K562 (cell line): ENCODE data around the gene CLDN7. TPM values are rescaled to one million over a fixed set of nuclear protein-coding genes. Genes with fewer than 3 reads are reported as not detected.

Experiments
- CBFA2T2 ChIP-seq: fragments of 450-650 bp; conservative IDR thresholded peaks from 2 replicates; pipeline ENCODE4 v1.6.1; 2017; ENCODE audit warnings: mild to moderate bottlenecking
- DMBX1 ChIP-seq: fragments of 250-450 bp; sonication (Bioruptor Pico); IDR thresholded peaks from 2 replicates; pipeline ENCODE4 v1.8.0; 2022; ENCODE audit warnings: inconsistent platforms, mild to moderate bottlenecking, moderate library complexity, borderline replicate concordance
- KAT7 ChIP-seq: sonication (generic); formaldehyde crosslinking; IDR thresholded peaks from 2 replicates; pipeline ENCODE4 v1.8.0; 2022; ENCODE audit warnings: missing genetic modification reagents, mild to moderate bottlenecking, borderline replicate concordance
- KAT8 ChIP-seq: fragments of 450-650 bp; IDR thresholded peaks from 2 replicates; pipeline ENCODE4 v1.6.1; 2016; ENCODE audit warnings: low read depth, mild to moderate bottlenecking
- KLF1 ChIP-seq: fragments of 450-650 bp; IDR thresholded peaks from 2 replicates; pipeline ENCODE4 v1.6.1; 2016; ENCODE audit warnings: missing genetic modification characterization, missing compliant biosample characterization
- MCM2 ChIP-seq: fragments of 450-650 bp; IDR thresholded peaks from 2 replicates; pipeline ENCODE4 v1.6.1; 2017; ENCODE audit warnings: low read depth, mild to moderate bottlenecking
- NFIX ChIP-seq: fragments of 250-450 bp; sonication (Bioruptor Pico); IDR thresholded peaks from 2 replicates; pipeline ENCODE4 v1.4.0; 2020; ENCODE audit warnings: low read depth, mild to moderate bottlenecking, moderate library complexity
- SREBF2 ChIP-seq: sonication (generic); formaldehyde crosslinking; IDR thresholded peaks from 2 replicates; pipeline ENCODE4 v1.4.0; 2020; ENCODE audit warnings: mild to moderate bottlenecking, missing genetic modification reagents
- TBL1XR1 ChIP-seq, 2 experiments: IDR thresholded peaks; 2 replicates each; pipeline ENCODE4 v1.6.1; 2012; ENCODE audit warnings: improper control_type of control experiment in 2 of 2, low read length in 2 of 2, mild to moderate bottlenecking in 1 of 2
- ZNF197 ChIP-seq: fragments of 200-800 bp; sonication (Bioruptor generic); IDR thresholded peaks from 2 replicates; pipeline ENCODE4 v1.6.1; 2016; ENCODE audit warnings: low read depth, missing genetic modification characterization, missing compliant biosample characterization
- ZNF384 ChIP-seq: IDR thresholded peaks from 2 replicates; pipeline ENCODE4 v1.6.1; 2012; ENCODE audit warnings: low read depth, low read length, improper control_type of control experiment
- polyA plus RNA-seq, 8 experiments: library from polyadenylated mRNA; depleted of rRNA in 4 of 8; stranded (reverse) in 5 of 8; unstranded in 3 of 8; fragments of >200 nt; fragmentation: Nextera tagmentation in 2 of 8; fragmentation: Illumina TruSeq in 1 of 8; extraction: Ambion mirVana in 2 of 8; extraction: Trizol in 1 of 8; gene quantifications; 2 replicates each; pipeline versions ENCODE4 v1.2.1 to v1.2.3, GENCODE V29; 2011 to 2014; ENCODE audit warnings: inconsistent platforms in 1 of 8, missing spikeins in 1 of 8
- total RNA-seq, 7 experiments: library from RNA; depleted of rRNA in 6 of 7; stranded (reverse); fragments of >200 nt in 6 of 7; fragmentation: Illumina TruSeq in 2 of 7; extraction: Trizol in 2 of 7; gene quantifications; 2 replicates each; pipeline versions ENCODE4 v1.2.1 to v1.2.3, GENCODE V29; 2011 to 2021; ENCODE audit warnings: low replicate concordance in 1 of 7
- TF ChIP-seq, protein P1 (sequence below): sonication (generic); formaldehyde crosslinking; IDR thresholded peaks from 2 replicates; pipeline ENCODE4 v1.8.1; 2023; ENCODE audit warnings: missing genetic modification reagents, mild to moderate bottlenecking, borderline replicate concordance
- TF ChIP-seq, protein P2 (sequence below): fragments of 200-400 bp; formaldehyde crosslinking; IDR thresholded peaks from 2 replicates; pipeline ENCODE4 v1.6.1; 2017; ENCODE audit warnings: mild to moderate bottlenecking, low read depth, low read length, moderate library complexity
- TF ChIP-seq, protein P3 (sequence below), 2 experiments: fragments of 150-350 bp in 1 of 2; IDR thresholded peaks; 2 replicates each; pipeline ENCODE4 v1.6.1; 2012 to 2016; ENCODE audit warnings: low read depth in 2 of 2, low read length in 2 of 2, mild to moderate bottlenecking in 1 of 2, moderate library complexity in 1 of 2
- TF ChIP-seq, protein P4 (sequence below): fragments of 450-650 bp; formaldehyde crosslinking; IDR thresholded peaks from 2 replicates; pipeline ENCODE4 v1.4.0; 2022; ENCODE audit warnings: mild to moderate bottlenecking, moderate library complexity

Gene CLDN7
- total and polyA plus RNA-seq, 9 of the 15 experiments (the other 6 are each of a cell fraction or from before 2014, with no cell fraction given): 2.2 to 14.5 (median 7.6) TPM

DNA sequence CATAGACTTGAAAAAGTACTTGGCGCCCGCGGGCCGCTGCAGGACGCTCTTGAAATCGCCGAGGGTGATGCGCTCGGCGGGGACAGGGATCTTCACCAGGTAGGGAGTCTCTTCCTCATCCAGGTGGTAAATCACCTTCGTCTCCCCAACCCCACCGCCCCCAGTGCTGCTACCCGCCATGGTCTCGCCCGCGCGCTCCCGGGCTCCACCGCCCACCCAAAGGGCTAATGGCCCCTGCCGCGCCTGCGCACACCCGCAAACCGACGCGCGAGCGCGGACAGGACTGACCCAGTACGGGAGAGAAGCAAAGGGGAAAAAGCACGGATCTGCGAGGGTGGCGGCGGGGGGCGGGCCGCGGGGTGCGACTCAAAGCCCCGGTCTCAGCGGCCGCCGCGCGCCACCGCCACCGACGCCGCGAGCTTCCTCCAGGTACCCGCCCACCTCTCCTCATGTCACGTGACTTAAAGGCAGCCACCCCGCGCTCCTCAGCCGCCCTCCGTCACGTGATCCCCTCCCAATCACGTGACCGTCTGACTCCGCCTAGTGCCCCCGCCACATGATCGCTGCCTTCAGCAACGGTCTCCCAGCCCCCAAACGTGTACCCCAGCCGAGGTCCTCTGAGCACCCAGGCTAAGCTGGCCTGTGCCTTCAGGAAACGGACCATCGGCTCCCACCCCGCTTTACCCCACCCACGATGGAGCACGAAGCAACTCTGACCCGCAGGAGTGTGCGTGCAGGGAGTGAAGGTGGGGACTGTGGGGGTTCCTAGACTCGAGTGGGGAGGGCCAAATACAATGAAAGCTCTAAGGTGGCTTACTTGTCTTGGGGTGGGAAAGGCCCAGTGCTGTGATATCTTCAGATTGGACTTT, 28.0 kb downstream of the CLDN7 start, which contains the start of gene DVL2 (continued):
- TF ChIP-seq, protein P1, sequence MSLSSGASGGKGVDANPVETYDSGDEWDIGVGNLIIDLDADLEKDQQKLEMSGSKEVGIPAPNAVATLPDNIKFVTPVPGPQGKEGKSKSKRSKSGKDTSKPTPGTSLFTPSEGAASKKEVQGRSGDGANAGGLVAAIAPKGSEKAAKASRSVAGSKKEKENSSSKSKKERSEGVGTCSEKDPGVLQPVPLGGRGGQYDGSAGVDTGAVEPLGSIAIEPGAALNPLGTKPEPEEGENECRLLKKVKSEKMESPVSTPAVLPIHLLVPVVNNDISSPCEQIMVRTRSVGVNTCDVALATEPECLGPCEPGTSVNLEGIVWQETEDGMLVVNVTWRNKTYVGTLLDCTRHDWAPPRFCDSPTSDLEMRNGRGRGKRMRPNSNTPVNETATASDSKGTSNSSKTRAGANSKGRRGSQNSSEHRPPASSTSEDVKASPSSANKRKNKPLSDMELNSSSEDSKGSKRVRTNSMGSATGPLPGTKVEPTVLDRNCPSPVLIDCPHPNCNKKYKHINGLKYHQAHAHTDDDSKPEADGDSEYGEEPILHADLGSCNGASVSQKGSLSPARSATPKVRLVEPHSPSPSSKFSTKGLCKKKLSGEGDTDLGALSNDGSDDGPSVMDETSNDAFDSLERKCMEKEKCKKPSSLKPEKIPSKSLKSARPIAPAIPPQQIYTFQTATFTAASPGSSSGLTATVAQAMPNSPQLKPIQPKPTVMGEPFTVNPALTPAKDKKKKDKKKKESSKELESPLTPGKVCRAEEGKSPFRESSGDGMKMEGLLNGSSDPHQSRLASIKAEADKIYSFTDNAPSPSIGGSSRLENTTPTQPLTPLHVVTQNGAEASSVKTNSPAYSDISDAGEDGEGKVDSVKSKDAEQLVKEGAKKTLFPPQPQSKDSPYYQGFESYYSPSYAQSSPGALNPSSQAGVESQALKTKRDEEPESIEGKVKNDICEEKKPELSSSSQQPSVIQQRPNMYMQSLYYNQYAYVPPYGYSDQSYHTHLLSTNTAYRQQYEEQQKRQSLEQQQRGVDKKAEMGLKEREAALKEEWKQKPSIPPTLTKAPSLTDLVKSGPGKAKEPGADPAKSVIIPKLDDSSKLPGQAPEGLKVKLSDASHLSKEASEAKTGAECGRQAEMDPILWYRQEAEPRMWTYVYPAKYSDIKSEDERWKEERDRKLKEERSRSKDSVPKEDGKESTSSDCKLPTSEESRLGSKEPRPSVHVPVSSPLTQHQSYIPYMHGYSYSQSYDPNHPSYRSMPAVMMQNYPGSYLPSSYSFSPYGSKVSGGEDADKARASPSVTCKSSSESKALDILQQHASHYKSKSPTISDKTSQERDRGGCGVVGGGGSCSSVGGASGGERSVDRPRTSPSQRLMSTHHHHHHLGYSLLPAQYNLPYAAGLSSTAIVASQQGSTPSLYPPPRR (CRISPR knock-in tag): no peak
- TF ChIP-seq ZNF197 (0 out of 2 replicates have a peak, but pooled peaks have one; percentile 51), CBFA2T2 (peak; percentile 100), TBL1XR1 (IDR thresholded peaks at IDR 0.05; ENCODE audit: low read length in 2 of 2) (no peak; a peak in 1 of 4 replicates), KAT8 (no peak), KAT7 (CRISPR knock-in tag) (peak; percentile 63; the same call in 1 of the 2 replicates), KLF1 (tag) (no peak), MCM2 (no peak), ZNF384 (no peak), NFIX (CRISPR knock-in tag) (no peak), SREBF2 (CRISPR knock-in tag) (no peak), DMBX1 (CRISPR knock-in tag) (0 out of 2 replicates have a peak, but pooled peaks have one; percentile 34)
- TF ChIP-seq, protein P2, sequence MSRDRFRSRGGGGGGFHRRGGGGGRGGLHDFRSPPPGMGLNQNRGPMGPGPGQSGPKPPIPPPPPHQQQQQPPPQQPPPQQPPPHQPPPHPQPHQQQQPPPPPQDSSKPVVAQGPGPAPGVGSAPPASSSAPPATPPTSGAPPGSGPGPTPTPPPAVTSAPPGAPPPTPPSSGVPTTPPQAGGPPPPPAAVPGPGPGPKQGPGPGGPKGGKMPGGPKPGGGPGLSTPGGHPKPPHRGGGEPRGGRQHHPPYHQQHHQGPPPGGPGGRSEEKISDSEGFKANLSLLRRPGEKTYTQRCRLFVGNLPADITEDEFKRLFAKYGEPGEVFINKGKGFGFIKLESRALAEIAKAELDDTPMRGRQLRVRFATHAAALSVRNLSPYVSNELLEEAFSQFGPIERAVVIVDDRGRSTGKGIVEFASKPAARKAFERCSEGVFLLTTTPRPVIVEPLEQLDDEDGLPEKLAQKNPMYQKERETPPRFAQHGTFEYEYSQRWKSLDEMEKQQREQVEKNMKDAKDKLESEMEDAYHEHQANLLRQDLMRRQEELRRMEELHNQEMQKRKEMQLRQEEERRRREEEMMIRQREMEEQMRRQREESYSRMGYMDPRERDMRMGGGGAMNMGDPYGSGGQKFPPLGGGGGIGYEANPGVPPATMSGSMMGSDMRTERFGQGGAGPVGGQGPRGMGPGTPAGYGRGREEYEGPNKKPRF: no peak
- TF ChIP-seq, protein P3, sequence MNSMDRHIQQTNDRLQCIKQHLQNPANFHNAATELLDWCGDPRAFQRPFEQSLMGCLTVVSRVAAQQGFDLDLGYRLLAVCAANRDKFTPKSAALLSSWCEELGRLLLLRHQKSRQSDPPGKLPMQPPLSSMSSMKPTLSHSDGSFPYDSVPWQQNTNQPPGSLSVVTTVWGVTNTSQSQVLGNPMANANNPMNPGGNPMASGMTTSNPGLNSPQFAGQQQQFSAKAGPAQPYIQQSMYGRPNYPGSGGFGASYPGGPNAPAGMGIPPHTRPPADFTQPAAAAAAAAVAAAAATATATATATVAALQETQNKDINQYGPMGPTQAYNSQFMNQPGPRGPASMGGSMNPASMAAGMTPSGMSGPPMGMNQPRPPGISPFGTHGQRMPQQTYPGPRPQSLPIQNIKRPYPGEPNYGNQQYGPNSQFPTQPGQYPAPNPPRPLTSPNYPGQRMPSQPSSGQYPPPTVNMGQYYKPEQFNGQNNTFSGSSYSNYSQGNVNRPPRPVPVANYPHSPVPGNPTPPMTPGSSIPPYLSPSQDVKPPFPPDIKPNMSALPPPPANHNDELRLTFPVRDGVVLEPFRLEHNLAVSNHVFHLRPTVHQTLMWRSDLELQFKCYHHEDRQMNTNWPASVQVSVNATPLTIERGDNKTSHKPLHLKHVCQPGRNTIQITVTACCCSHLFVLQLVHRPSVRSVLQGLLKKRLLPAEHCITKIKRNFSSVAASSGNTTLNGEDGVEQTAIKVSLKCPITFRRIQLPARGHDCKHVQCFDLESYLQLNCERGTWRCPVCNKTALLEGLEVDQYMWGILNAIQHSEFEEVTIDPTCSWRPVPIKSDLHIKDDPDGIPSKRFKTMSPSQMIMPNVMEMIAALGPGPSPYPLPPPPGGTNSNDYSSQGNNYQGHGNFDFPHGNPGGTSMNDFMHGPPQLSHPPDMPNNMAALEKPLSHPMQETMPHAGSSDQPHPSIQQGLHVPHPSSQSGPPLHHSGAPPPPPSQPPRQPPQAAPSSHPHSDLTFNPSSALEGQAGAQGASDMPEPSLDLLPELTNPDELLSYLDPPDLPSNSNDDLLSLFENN (IDR thresholded peaks at IDR 0.05; ENCODE audit: low read depth in 2 of 2, low read length in 2 of 2): no peak
- TF ChIP-seq, protein P4, sequence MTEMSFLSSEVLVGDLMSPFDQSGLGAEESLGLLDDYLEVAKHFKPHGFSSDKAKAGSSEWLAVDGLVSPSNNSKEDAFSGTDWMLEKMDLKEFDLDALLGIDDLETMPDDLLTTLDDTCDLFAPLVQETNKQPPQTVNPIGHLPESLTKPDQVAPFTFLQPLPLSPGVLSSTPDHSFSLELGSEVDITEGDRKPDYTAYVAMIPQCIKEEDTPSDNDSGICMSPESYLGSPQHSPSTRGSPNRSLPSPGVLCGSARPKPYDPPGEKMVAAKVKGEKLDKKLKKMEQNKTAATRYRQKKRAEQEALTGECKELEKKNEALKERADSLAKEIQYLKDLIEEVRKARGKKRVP: 0 out of 2 replicates have a peak, but pooled peaks have one; percentile 58
